ENCODE data around the gene PPP6R1. TPM values are rescaled to one million over a fixed set of nuclear protein-coding genes. Genes with fewer than 3 reads are reported as not detected.

Gene PPP6R1
- total RNA-seq, 1 donor from 2014 or later = 71.5 TPM

DNA sequence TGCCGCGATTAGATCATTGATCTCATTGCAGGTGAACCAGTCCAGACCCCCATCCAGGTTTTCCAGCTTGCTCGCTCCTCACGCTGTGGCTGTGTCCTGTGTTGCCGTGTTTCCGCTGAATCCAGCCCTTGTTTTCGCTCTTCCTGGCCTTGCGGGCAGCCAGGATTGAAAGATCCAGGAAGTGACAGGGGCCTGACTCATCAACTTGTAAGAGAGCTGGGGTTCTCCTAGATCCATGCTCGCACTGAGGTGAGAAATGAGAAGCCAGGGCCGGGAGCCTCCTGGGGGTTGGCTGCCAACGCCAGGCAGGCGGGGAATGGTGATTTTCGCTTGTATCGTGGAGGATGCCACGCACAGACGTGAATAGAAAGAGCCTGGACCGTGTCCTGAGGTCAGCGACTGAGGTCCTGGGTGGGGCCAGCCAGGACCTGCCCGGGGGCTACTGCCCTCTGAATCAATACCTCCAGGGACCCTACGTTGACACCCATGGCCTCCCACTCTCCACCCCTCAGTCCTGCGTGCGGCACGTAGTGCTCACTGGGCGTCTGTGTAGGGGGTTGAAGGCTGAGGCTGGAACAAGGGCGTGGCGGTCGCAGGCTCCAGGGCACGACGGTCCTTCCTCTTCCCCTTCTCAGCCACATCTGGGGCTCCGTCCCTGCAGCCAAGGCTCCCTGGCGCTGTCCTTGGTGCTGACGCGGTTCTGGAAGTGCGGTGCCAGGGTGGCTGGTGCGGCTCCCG, 42.2 kb downstream of the PPP6R1 start:
- peak overlapping the region; percentile 85 for H3K27ac Mint-ChIP-seq
- no peak for DNase-seq (ENCODE audit: extremely low spot score, unreplicated experiment)
- peaks cover 11% of the 10 kb centered on the region for H3K4me1 Mint-ChIP-seq (ENCODE audit: unreplicated experiment)
- peak overlapping the region; percentile 91 for H3K4me3 Mint-ChIP-seq
- H3K9me3 Mint-ChIP-seq = peaks cover 15% of the 10 kb centered on the region
- TF ChIP-seq, protein P1, sequence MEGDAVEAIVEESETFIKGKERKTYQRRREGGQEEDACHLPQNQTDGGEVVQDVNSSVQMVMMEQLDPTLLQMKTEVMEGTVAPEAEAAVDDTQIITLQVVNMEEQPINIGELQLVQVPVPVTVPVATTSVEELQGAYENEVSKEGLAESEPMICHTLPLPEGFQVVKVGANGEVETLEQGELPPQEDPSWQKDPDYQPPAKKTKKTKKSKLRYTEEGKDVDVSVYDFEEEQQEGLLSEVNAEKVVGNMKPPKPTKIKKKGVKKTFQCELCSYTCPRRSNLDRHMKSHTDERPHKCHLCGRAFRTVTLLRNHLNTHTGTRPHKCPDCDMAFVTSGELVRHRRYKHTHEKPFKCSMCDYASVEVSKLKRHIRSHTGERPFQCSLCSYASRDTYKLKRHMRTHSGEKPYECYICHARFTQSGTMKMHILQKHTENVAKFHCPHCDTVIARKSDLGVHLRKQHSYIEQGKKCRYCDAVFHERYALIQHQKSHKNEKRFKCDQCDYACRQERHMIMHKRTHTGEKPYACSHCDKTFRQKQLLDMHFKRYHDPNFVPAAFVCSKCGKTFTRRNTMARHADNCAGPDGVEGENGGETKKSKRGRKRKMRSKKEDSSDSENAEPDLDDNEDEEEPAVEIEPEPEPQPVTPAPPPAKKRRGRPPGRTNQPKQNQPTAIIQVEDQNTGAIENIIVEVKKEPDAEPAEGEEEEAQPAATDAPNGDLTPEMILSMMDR (conservative IDR thresholded peaks at IDR 0.05) = no peak
- H3K36me3 Mint-ChIP-seq = peaks cover 7% of the 10 kb centered on the region
- H3K27me3 Mint-ChIP-seq = peaks cover 10% of the 10 kb centered on the region

DNA sequence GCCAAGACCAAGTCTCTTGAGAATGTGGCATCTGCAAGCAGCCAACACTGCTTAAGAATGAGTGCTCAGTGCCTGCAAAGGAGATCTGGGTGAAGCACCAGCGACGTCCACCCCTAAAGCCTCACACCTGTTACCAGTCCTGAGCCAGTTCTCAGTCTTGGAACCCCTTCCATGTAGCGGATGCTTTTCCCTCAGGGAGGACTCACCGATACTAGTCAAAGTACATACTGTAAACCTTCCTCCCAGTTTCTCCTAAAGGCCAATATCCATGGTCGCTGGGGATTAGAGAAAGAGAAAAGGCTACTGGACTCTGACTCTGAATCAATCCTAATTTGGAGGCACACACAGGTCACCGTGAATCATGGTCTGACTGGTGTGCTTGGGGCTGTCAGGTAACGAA, 45.3 kb downstream of the PPP6R1 start:
- Mint-ChIP-seq H3K9me3 (peaks cover 15% of the 10 kb centered on the region), H3K36me3 (peaks cover 4% of the 10 kb centered on the region), H3K27ac (no peak overlapping the region), H3K4me3 (no peak overlapping the region), H3K4me1 (ENCODE audit: unreplicated experiment) (peaks cover 15% of the 10 kb centered on the region), H3K27me3 (peaks cover 10% of the 10 kb centered on the region)
- TF ChIP-seq, protein P1 (conservative IDR thresholded peaks at IDR 0.05) = no peak
- no peak for DNase-seq (ENCODE audit: extremely low spot score, unreplicated experiment)

DNA sequence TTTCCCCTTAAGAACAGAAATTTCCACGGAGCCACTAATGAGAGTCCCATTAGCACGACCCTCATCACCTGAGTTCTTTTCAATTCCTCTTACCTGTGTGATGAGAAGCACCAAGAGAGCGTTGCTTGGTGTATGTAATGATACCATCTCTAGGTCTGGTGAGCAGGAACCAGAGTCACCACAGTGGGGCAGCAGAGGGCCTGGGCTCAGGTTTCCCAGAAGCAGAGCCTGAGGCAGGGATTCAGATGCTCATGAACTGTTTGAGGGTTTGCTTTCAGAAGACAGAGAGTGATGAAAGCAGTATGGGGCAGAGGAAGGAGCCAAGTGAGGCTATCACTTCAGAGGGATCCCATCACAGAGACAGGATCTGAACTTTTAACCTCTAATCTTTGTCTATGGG, 46.4 kb downstream of the PPP6R1 start:
- Mint-ChIP-seq H3K4me3 (no peak overlapping the region), H3K4me1 (ENCODE audit: unreplicated experiment) (peaks cover 15% of the 10 kb centered on the region), H3K36me3 (peaks cover 4% of the 10 kb centered on the region), H3K27me3 (peaks cover 10% of the 10 kb centered on the region), H3K9me3 (peaks cover 15% of the 10 kb centered on the region), H3K27ac (peak overlapping the region; percentile 40)
- TF ChIP-seq, protein P1 (conservative IDR thresholded peaks at IDR 0.05) = peak; percentile 66
- no peak for DNase-seq (ENCODE audit: extremely low spot score, unreplicated experiment)

DNA sequence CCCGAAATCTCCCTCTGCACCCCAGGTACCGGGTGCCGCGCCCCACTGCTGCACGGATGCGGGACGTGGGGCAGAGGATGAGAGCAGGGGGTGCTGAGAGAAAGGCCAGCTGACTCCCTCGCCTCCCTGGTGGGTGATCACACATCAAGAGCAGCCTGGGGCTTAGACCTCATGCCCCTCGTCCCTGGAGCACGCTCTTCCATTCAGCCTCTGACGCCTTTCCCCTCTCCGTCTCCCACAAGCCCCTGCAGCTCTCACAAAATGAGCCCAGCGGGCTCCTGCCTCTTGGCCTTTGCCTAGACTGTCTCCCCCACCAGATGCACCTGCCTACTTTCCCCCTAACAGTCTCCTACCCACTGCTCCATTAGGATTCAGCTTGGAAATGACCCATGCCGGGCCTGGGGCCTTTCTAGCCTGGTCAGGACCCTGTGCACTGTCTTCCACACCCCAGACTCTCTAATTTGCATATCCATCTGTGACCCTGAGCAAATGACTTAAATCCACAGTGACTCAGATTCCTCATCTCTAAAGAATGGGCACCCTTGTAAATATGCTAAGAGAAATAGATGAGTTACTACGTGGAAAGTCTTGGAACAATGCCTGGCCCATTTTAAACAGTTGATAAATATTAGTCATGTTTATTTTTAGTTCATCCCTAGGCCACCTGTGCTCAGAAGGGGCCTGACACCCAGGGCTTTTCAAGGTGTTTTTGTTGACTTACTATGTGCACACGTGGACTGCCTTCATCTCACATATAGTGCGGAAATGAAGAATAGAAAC, 48.9 kb downstream of the PPP6R1 start:
- DNase-seq (ENCODE audit: extremely low spot score, unreplicated experiment) = no peak
- Mint-ChIP-seq H3K36me3 (no peaks in the 10 kb centered on the region), H3K27ac (peak overlapping the region; percentile 78), H3K9me3 (peaks cover 5% of the 10 kb centered on the region), H3K4me3 (peak overlapping the region; percentile 49), H3K4me1 (ENCODE audit: unreplicated experiment) (peaks cover 13% of the 10 kb centered on the region), H3K27me3 (peaks cover 5% of the 10 kb centered on the region)
- TF ChIP-seq, protein P1 (conservative IDR thresholded peaks at IDR 0.05) = no peak

DNA sequence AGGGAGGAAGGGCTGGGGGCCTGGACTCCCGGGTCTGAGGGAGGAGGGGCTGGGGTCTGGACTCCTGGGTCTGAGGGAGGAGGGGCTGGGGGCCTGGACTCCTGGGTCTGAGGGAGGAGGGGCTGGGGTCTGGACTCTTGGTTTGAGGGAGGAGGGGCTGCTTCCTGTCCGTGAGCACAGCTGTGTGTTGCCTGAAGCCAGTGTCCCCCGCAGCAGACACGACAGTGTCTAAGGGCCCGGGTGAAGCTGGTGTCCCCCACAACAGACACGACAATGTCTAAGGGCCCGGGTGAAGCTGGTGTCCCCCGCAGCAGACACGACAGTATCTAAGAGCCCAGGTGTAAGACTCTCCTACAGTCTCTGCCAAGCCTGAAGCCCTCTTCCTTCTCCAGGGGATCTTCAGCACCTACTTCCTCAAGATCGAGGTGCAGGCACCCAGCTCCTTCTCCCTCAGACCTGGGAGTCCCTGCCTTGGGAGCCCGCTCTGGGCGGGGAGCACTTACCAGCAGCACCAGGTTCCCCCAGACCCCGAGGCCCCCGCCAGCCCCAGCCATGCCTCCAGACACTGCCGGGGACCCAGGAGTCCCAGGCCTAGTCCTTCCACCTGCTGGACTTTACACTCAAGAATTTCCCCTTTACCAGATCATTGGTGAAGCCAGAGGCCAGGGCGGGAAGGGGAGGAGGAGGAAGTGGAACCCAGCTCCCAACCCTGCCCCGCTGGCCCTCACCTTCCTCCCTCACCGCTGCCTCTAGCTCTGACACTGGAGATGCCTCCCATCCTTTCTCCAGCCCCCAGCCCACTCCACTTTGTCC, 49.7 kb downstream of the PPP6R1 start, which contains the start of gene PTPRH:
Gene PTPRH, minus strand, starts transcription at position 622 of the 813 bp plus-strand sequence. Its CDS starts 68 bp downstream, at position 554.
- Mint-ChIP-seq H3K9me3 (peaks cover 5% of the 10 kb centered on the region), H3K4me1 (ENCODE audit: unreplicated experiment) (peaks cover 13% of the 10 kb centered on the region), H3K36me3 (no peaks in the 10 kb centered on the region), H3K27ac (peak within 1 kb of the TSS; percentile 78), H3K27me3 (peaks cover 10% of the 10 kb centered on the region), H3K4me3 (peak within 1 kb of the TSS; percentile 49)
- no peak for DNase-seq (ENCODE audit: extremely low spot score, unreplicated experiment)
- TF ChIP-seq, protein P1 (conservative IDR thresholded peaks at IDR 0.05) = no peak
